ENCODE measurements around the gene SDHAF2. TPM values are rescaled to one million over a fixed set of nuclear protein-coding genes. Genes with fewer than 3 reads are reported as not detected.
"Not testable (repeated sequence)": the region's sequence is repeated elsewhere in the genome, so short reads cannot be mapped to it uniquely, and the experiment has no call there.

SDHAF2 gene
- total RNA-seq, 1 donor from 2014 or later = 68.8 TPM

GRCh38 chr11:61425367-61426131 lies 4.4 kb upstream of the SDHAF2 start:
- DNase-seq (ENCODE audit: low read depth in 2 of 2) = no peak

- DNase-seq (ENCODE audit: low read depth in 2 of 2) = peak; percentile 66 to 77
Measured at GRCh38 chr11:61429346-61429690, 606 bp upstream of the SDHAF2 start.

DNA sequence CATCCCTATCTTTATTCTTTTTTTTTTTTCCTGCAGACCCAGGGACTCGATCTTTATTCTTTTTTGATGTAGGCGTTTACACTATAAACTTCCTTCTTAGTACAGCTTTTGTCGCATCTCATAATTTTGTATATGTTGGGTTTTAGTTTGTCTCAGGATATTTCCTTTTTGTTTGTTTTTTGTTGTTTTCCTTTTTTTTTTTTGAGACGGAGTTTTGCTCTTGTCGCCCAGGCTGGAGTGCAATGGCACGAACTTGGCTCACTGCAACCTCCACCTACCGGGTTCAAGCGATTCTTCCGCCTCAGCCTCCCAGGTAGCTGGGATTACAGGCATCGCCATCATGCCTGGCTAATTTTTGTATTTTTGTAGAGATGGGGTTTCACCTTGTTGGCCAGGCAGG lies 915 bp downstream of the SDHAF2 start:
- not testable (repeated sequence) for DNase-seq (ENCODE audit: low read depth in 2 of 2)

- no peak for DNase-seq (ENCODE audit: low read depth in 2 of 2)
Measured at GRCh38 chr11:61437496-61437895, 7.6 kb downstream of the SDHAF2 start.

DNA sequence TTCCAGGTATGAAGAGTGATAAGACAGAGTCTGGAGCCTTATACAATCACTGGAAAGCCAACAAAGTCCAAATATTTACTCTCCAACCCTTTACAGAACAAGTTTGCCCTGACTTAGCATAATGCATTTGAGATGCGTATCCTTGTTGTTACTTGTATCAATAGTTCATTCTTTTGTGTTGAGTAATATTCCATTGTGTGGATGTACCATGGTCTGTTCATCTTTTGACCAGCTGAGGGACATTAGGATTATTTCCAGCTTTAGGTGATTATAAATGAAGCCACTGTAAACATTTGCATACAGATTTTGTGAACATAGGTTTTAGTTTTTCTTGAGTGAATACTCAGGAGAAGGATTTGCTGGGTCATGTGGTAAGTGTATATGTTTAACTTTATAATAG lies 9.7 kb downstream of the SDHAF2 start:
- no peak for DNase-seq (ENCODE audit: low read depth in 2 of 2)

DNA sequence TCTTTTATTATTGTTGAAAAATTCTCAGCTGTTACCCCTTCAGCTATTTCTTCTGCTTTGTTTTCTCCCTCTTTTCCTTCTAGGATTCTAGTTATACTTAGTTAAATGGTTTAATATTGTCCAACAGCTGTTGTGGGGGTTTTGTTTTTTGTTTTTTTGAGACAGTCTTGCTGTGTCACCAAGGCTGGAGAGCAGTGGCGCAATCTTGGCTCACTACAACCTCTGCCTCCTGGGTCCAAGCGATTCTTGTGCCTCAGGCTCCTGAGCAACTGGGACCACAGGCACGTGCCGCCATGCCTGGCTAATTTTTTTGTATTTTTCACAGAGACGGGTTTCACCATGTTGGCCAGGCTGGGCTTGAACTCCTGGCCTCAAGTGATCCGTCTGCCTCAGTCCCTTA lies 12.7 kb downstream of the SDHAF2 start:
- DNase-seq (ENCODE audit: low read depth in 2 of 2) = no peak

DNA sequence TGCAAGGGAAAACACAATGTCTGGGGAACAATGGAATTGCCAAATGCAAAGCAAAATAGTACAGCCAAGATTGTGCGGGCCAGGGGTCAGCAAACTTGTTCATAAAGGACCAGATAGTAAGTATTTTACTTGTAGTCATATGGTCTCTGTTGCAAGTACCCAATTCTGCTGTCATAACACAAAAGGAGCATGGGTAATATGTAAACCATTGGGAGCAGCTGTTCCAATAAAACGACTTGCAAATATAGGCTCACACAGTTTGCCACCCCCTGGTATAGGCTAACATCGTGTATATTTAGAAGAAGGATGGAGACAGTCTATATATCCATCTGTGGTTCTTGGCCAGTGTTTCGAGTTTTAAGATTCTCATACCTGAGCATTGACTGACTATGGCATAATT lies 15.6 kb downstream of the SDHAF2 start:
- DNase-seq (ENCODE audit: low read depth in 2 of 2) = no peak

DNA sequence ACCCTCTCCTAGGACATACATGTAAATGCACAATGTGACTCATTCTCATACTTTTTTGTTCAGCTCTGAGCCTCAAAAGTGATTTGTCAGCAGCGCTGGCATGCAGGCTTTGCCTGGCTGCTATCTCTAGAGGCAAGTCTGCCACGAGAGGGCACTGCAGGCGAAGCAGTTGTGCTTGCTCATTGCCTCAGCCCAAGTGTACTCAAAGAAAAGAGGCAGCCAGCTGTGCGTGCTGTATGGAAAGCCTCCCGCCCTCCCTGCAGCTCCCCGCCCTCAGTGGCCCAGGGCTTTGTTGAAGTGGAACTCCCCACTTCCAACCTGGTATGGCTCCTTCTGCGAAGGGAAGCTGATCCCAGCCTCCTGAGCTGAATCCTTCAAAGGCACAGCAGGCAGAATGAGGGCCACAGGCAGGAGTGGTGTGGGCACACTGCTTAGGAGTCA lies 16.3 kb downstream of the SDHAF2 start:
- DNase-seq (ENCODE audit: low read depth in 2 of 2) = peak; percentile 85 to 94

DNA sequence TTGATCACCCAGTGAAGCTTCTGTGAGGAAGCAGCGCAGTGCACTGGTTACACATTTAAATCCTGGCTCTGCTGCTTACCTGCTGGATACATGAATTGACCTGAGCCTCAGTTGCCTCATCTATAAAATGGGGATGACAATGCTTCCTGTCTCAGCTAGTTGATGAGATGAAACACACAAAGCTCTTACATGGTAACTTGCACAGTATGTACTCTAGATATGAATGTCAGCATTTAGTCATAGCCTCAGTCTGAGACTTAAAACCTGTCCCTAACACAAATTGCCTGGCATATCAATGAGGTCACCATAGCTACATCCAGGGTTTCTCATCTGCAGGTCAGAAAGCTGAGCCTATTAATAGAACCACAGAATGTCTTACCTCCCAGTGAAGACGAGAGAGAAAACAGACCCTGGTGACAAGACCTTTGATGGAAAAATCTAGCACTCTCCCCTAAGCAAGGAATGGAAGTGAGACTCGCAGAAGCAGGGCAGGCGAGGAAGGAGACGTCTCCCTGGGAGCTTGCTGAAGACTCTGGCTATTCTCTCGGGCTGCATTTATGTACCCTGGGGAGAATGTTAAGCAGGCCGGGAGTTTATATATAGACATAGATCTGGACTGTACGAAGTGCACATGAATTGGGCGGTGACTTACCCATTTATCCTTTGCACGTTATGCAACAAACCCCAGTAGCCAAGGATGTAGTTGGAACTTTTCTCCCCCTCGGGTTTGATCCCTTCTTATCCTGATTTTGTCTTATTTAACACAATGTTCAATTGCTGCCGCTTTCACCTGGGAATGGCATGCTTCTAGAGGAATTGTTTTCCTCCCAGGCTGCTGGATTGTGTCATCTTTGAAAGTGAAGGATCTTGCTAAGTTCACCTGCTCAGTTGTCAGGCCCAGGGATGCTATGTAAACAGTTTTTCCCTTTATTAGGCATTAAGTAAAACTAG lies 18.0 kb downstream of the SDHAF2 start:
- no peak for DNase-seq (ENCODE audit: low read depth in 2 of 2)

- no peak for DNase-seq (ENCODE audit: low read depth in 2 of 2)
Measured at GRCh38 chr11:61448552-61448927, 18.6 kb downstream of the SDHAF2 start.

GRCh38 chr11:61452825-61453224 lies 22.9 kb downstream of the SDHAF2 start:
- DNase-seq (ENCODE audit: low read depth in 2 of 2) = no peak

DNA sequence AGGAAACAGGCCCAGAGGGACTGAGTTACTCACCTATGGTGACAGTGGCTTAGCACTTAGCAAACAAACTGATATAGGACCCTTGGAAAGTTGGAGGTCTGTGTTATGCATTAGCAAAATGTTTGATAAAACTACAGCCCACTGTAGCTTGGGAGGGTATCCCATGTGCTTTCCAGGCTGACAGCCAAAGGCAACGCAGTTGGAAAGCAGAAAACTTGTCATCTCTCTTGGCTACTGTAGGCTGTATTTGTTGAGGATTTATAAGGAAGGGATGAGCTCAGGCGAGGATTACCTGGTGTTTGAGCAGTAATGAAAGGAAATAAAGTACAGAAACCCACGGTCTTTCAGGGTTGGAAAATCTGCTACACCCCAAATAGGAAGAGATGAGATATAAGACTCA lies 23.8 kb downstream of the SDHAF2 start:
- DNase-seq (ENCODE audit: low read depth in 2 of 2) = no peak

DNA sequence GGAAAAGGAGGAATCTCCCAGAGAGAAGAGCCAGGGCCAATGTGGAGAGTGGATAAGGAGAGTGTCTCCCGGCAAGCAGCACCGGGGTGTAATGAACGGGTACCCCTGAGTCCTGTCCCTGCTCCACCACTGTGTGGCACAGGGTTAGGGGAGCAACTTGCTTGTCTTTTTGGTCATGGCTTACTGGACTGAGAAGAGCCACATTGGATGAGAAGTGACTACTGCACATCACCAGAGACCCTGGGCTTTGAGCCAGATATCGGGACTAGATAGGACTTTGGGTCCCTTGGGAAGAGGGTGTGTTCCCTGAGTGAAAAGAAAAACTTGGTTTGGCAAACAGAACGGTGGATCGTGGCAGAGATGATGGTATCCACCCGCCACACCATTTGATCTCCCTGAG lies 24.6 kb downstream of the SDHAF2 start:
- DNase-seq (ENCODE audit: low read depth in 2 of 2) = no peak

GRCh38 chr11:61460474-61460881 lies 30.6 kb downstream of the SDHAF2 start:
- DNase-seq (ENCODE audit: low read depth in 2 of 2) = no peak

GRCh38 chr11:61460986-61461385 lies 31.1 kb downstream of the SDHAF2 start:
- no peak for DNase-seq (ENCODE audit: low read depth in 2 of 2)

DNA sequence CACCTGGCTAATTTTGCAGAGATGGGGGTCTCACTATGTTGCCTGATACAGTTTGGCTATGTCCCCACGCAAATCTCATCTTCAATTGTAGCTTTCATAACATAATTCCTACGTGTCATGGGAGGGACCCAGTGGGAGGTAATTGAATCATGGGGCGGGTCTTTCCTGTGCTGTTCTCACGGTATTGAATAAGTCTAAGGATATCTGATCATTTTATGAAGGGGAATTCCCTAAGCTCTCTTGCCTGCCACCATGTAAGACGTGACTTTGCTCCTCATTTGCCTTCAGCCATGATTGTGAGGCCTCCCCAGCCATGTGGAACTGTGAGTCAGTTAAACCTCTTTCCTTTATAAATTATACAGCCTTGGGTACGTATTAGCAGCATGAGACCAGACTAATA lies 37.7 kb downstream of the SDHAF2 start:
- DNase-seq (ENCODE audit: low read depth in 2 of 2) = not testable (repeated sequence)

DNA sequence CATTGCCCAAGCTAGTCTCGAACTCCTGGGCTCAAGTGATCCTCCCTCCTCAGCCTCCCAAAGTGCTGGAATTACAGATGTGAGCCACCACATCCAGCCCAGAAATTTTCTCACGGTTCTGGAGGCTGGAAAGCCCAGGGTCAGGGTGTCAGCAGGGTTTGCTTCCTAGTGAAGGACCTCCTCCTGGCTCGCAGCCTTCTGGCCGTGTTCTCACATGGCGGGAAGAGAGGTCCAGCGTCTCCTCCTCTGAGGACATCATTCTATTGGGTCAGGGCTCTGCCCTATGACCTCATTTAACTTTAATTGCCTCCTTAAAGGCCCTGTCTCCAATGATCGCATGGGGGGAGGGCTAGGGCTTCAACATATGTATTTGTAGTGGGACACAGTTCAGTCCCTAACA lies 38.1 kb downstream of the SDHAF2 start:
- no peak for DNase-seq (ENCODE audit: low read depth in 2 of 2)

DNA sequence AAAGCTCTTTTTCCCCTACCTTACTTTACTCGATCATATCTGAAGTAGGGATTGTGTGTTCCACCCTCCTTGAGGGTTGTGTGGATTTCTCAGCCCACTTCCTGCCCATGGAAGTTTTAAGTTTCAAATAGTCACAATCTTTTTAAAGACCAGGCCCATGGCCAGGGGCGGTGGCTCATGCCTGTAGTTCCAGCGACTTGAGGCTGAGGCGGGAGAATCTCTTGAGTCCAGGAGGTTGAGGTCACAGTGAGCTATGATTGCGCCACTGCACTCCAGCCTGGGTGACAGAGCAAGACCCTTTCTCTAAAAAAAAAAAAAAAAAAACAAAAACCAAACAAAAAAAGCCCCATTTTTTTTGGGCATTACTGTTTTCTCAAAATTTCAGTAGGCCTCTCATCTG lies 42.4 kb downstream of the SDHAF2 start:
- no peak for DNase-seq (ENCODE audit: low read depth in 2 of 2)

- no peak for DNase-seq (ENCODE audit: low read depth in 2 of 2)
Measured at GRCh38 chr11:61472868-61473267, 42.9 kb downstream of the SDHAF2 start.

GRCh38 chr11:61473370-61474012 lies 43.6 kb downstream of the SDHAF2 start:
- DNase-seq (ENCODE audit: low read depth in 2 of 2) = no peak

DNA sequence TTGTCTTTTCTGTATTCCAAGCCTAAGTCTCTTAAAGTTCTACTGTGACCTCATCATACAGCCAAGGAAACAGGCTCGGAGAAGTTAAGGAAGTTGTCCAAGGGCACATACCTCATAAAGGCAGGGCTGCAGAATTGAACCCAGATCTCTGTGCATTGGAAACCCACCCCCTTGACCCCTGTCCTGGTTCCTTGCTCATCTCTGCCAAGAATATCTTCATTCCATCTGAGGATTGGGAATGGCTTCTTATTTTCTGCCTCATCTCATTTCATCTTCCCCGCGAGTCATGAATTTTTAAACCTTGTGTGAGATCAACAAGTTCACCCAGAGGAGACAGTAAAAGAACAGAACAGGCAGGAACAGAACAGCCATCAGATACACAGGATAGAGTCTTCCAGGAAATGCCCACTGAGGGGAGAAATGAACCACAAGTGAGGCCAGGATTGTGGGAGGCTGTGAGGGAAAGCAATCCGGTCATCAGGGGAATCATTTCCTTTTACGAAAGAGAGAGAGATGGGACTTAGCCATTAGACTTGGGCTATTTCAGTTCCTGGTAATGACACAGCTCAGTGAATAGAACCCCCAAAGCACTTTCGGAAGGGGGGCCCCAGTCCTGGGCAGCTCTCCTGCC lies 44.2 kb downstream of the SDHAF2 start:
- no peak for DNase-seq (ENCODE audit: low read depth in 2 of 2)

- DNase-seq (ENCODE audit: low read depth in 2 of 2) = no peak
Measured at GRCh38 chr11:61475433-61475832, 45.5 kb downstream of the SDHAF2 start.
